ENCODE data around the gene CHRNA4. TPM values are rescaled to one million over a fixed set of nuclear protein-coding genes. Genes with fewer than 3 reads are reported as not detected.

The CHRNA4 gene
- total RNA-seq, 4 donors from 2014 or later, result 0.13 TPM; not detected in 3

GRCh38 chr20:63325021-63325471, 36.1 kb downstream of the CHRNA4 start:
- peak in 1 of 2 donors; percentile 68 for DNase-seq (ENCODE audit: low spot score in 2 of 2)
- TF ChIP-seq, protein P1, sequence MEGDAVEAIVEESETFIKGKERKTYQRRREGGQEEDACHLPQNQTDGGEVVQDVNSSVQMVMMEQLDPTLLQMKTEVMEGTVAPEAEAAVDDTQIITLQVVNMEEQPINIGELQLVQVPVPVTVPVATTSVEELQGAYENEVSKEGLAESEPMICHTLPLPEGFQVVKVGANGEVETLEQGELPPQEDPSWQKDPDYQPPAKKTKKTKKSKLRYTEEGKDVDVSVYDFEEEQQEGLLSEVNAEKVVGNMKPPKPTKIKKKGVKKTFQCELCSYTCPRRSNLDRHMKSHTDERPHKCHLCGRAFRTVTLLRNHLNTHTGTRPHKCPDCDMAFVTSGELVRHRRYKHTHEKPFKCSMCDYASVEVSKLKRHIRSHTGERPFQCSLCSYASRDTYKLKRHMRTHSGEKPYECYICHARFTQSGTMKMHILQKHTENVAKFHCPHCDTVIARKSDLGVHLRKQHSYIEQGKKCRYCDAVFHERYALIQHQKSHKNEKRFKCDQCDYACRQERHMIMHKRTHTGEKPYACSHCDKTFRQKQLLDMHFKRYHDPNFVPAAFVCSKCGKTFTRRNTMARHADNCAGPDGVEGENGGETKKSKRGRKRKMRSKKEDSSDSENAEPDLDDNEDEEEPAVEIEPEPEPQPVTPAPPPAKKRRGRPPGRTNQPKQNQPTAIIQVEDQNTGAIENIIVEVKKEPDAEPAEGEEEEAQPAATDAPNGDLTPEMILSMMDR (IDR thresholded peaks at IDR 0.05), result no peak
- no peak for TF ChIP-seq POLR2A (IDR thresholded peaks at IDR 0.05)
- intact Hi-C loops (cut with DNase I; ENCODE audit: low total_unique reads), result no loop called here
- WGBS, 2 donors, result 87 to 98% methylated on average over 5 to 8 of the region's 10 CpGs
- H3K4me3 ChIP-seq (ENCODE audit: low read depth, poor library complexity, severe bottlenecking), result no peak overlapping the region

GRCh38 chr20:63323357-63323981, 37.7 kb downstream of the CHRNA4 start:
- peak in 1 of 2 donors; percentile 13 for DNase-seq (ENCODE audit: low spot score in 2 of 2)
- WGBS, 2 donors, result 60 to 69% methylated on average over 17 of the region's 18 CpGs
- TF ChIP-seq, protein P1 (IDR thresholded peaks at IDR 0.05), result no peak
- no peak for TF ChIP-seq POLR2A (IDR thresholded peaks at IDR 0.05)
- intact Hi-C loops (cut with DNase I; ENCODE audit: low total_unique reads), result no loop called here
- H3K4me3 ChIP-seq (ENCODE audit: low read depth, poor library complexity, severe bottlenecking), result no peak overlapping the region

GRCh38 chr20:63322933-63323273, 38.2 kb downstream of the CHRNA4 start:
- intact Hi-C loops (cut with DNase I; ENCODE audit: low total_unique reads), result no loop called here
- TF ChIP-seq, protein P1 (IDR thresholded peaks at IDR 0.05), result no peak
- no peak for TF ChIP-seq POLR2A (IDR thresholded peaks at IDR 0.05)
- H3K4me3 ChIP-seq (ENCODE audit: low read depth, poor library complexity, severe bottlenecking), result no peak overlapping the region
- DNase-seq (ENCODE audit: low spot score in 2 of 2), result no peak
- WGBS, 2 donors, result 34 to 35% methylated on average over 15 of the region's 15 CpGs

- peak in 1 of 2 donors; percentile 76 for DNase-seq (ENCODE audit: low spot score in 2 of 2)
- no peak overlapping the region for H3K4me3 ChIP-seq (ENCODE audit: low read depth, poor library complexity, severe bottlenecking)
- WGBS, 2 donors, result 57 to 72% methylated on average over 31 of the region's 34 CpGs
- TF ChIP-seq, protein P1 (IDR thresholded peaks at IDR 0.05), result no peak
- TF ChIP-seq POLR2A (IDR thresholded peaks at IDR 0.05), result no peak
- intact Hi-C loops (cut with DNase I; ENCODE audit: low total_unique reads), result no loop called here
Measured at GRCh38 chr20:63322146-63322932, 38.8 kb downstream of the CHRNA4 start.

GRCh38 chr20:63321148-63321831, 39.9 kb downstream of the CHRNA4 start:
- TF ChIP-seq, protein P1 (IDR thresholded peaks at IDR 0.05), result no peak
- TF ChIP-seq POLR2A (IDR thresholded peaks at IDR 0.05), result no peak
- no peak overlapping the region for H3K4me3 ChIP-seq (ENCODE audit: low read depth, poor library complexity, severe bottlenecking)
- peak in 1 of 2 donors; percentile 74 for DNase-seq (ENCODE audit: low spot score in 2 of 2)
- 47 to 61% methylated on average over 14 to 20 of the region's 20 CpGs for WGBS, 2 donors
- intact Hi-C loops (cut with DNase I; ENCODE audit: low total_unique reads), result no loop called here
